Measurements from ENCODE around the gene LYPD6B.

The LYPD6B gene

DNA sequence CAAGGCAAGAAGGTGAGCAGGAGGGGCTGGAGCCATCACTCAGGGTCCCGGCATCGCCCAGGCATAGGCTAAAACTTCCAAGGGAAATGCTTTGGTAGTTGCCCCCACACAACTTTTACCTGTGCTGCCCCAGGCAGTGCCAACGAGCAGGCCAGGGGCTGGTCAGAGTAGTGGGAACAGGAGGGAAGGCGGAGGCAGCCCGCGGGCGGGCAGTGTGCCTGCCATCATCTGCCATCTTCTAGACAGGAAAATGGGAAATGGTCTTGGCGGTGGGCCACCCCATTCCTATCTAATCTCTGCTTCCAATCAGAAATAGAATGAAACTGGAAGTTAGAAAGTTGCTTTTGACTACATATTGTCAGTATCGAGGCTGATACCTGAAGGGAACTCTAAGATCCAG, 26.0 kb upstream of the LYPD6B start:
- DNase-seq = no peak

DNA sequence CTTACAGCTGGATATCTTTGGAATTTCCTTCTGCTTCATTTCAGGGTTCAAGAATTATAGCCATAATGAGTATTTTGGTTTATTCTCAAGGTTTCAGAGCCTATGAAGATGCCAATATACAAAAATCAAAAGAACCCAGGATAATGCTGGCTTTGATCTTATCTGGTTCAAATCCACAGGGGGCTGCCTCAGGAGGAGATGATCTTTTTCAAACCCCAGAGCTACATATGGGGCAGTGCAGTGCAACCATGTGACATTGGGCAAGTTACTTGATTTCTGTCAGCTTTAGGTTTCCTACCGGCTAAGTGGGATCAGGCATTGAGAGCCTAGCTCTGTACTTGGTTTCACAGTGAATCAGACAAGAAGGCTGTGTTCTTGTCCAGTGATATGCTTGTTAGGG, 23.0 kb upstream of the LYPD6B start:
- no peak for DNase-seq

DNA sequence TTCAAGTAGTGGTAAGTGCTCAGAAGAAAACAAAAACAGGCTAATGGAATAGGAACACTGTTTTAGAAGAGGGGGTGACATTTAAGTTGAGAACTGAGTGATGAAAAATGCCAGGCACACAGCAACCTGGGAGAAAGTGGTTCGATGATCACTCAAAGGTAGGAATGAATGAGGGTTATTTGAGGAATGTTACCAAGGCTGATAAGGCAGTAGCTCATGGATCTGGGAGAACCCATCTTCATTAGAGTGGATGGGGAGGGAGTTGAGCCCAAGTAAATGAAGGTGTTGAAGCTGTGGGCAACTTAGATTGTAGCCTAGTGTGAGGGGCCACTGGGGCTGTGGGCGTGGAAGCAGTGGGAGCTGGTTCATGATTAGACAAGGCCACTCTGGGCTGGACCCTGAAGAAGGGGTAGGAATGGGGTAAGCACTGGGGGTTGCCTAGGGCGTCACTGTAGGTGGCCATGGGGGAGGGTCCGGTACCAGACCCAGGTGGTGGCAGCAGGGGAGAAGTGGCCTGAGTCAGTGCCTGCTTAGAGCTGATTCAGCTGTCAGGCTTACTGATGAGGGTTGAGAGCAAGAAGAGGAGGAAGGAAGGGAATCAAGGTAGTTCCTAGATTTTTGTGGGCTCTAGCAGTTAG, 22.5 kb upstream of the LYPD6B start:
- DNase-seq = no peak

DNA sequence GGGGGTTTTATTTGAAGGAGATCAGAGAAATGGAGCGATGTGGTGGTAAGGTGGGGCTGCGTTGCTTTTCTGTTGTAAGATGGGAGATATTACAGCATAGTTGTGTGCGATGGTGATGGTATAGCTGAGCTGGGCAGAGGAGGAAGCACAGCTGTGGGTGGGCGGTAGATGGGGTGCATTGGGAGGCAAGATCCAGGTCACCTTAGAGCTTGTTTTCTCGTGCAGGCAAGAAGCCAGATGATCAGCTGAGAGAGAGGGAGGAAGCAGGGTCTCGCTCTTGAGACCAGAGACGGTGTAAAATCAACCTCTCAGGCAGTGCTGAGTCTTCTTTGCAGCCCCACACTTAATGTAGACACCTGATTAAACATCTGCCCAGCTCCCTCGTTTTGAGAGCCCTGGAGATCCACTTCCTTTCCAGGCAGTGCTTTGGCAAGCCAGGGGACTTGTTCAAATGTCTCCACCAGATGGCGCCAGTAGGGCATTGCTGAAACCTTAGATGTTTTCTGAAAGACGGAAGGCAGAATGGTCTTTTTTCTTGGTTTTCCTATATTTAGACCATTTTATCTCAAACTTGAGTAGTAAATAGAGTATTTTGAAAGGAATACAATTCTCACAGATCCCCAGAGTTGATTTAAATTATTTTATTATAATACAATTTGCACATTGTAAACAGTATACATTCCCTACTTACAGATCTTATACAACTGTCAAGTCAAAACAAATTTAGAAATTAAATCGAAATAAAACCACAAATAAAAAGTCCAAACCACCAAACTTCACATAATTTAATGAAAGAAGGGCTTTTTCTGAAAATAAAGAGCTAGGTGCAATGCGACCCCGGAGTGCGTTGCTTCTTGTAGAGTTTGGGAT, 21.1 kb upstream of the LYPD6B start:
- DNase-seq = peak; percentile 60

DNA sequence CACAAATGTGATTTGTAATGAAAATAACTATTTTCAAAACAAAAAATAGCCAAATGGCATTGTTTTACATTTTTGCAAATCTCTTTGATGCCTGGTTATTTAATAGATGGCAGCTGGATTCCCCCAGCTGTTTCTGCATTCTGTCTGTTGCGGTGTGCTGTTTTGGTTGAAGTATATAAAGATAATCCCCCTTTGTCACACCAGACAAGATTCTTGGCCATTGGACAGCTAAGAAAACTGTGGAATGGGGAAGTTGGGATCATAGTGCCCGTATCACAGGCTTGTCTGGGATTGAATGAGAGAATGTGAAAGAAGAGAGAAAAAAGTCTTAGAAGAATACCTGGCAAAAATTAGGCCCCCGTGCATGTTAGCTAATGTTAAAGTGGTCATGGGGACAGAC, 19.5 kb upstream of the LYPD6B start:
- no peak for DNase-seq

DNA sequence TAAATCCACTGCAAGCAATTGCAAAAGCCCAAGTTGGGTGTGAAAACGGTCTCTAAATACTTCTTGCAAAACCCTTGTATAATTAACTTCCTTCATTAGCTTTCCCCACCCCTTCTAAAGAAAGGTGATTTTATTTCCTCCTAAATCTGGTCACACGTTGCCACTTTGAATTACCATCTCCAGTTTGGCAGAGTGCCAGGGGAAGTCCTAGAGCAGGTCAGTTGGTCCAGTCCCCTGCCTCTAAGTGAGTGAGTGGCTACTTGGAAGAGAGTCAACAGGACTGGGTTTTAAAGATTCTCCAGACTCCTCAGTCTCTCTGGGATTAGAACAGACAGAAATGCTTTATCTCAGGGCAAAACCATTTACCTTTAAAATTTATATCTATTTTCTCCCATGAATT, 18.7 kb upstream of the LYPD6B start:
- no peak for DNase-seq

DNA sequence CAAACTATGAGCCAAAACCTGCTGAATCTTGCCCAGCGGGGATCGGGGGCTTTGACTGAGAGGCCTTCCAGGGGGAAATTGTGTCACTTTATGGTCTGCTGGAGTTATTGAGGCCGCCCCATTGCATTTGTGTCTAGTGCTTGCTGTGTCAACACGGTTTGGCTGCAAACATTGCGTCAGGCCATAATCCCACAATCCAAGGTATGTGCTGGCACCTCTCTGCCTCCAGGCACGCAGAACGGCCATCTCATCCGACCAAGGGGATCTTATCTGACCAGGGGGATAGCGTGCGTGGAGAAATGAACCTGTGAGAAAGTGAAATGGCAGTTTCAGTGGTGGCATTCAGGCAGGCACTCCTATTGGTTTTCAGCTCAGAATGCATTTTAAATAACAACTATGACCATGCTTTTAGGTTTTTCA, 18.1 kb upstream of the LYPD6B start:
- DNase-seq = no peak

DNA sequence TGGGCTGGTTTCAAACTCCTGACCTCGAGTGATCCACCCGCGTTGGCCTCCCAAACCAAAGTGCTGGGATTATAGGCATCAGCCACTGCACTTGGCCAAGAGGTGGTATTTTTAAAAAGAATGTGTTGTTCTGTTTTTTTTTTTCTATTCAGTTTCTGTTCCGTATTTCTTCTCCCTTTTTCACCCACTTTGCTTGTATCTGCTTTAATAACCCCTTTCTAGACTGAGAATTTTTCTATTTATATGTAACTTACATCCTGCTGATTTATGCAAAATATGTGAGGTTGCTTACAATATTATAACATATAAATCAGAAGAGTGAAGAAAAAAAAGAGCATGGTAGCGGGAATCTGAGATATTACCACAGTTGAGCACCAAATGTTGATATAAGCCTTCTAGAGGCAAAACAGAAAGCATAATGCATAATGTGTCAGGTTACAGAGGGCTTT, 17.2 kb upstream of the LYPD6B start:
- DNase-seq = no peak

DNA sequence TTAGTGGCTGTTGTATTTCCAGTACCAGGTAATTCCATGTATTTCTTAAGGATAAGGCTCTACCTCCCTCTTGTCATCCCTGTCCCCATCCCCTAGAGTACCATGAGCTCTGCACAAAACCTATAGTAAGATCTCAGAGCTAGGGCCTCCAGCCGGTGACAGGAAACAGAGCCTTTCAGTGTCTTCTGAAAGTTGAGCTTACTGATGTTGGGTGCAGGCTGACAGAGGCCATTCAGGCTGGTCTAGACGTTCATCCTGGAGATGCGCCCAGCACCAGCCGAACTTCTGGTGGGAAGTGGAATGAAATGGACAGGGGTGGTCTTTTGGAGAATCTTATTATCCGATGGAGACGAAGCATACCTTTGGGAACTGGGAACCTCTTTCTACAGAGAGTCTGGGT, 16.7 kb upstream of the LYPD6B start:
- no peak for DNase-seq

DNA sequence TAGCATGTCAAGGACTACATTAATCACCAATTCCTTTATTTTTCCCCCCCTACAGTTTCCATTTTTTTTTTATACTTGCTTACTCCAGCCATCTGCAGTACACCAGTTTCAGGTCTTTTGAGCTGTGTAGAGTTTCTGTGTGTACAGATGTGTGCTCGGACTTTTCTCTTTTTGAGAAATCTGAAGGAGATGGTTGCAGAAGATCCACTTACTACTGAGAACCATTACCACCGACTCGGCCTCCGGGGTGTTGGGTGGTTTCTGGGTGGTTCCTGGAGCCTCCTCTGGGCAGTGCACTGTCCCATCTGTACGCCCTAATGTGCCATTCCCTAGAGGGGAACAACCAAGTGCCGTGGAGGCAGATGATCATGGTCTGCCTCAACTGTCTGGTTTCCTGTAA, 15.4 kb upstream of the LYPD6B start:
- DNase-seq = no peak

DNA sequence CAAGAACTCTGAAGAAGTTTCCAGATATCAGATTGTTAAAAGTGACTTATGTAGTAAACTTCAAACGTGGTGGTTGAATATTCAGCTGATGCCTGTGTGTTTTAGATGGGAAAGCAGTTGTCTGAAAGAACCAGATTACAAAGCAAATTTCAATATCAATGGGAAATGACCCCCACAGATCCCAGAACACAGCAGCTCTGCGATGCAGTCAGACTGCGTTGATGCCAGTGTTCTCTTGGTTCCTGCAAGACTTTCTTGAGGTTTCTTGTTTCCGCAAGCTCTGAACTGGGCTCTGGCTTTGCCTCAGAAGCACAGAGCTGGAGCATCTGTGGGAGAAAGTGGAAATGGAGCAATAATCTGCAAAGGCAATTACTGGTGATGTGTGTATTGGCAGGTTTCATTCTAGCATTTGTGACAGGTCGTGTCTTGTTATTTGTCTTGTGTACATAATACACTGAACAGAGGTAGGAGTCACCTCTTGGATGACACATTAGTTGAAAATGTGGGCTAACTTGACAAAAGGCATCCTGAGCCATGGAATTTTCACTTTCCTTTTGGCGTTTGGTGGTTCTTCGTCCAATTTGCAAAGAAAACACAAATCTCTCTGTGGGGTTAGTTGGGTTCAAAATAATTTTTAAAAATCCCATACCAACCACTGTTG, 10.8 kb upstream of the LYPD6B start:
- DNase-seq = no peak

DNA sequence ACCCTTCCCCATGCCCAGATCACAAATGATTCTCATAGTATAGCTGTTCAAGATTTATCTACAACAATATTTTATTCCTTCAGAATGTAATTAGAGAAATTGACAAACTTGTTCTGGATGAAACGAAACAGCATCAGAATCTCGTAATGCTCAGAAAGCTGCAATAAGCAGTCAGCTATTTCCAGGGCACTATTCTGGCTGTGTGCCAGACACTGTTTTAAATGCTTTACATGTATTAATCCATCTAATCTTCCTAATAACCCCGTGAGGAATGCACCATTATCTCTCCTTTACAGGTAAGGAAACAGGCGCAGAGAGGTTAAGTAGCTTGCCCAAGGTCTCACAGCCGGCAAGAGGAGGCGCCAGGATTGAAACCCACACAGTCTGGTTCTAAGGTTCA, 10.1 kb upstream of the LYPD6B start:
- DNase-seq = no peak

DNA sequence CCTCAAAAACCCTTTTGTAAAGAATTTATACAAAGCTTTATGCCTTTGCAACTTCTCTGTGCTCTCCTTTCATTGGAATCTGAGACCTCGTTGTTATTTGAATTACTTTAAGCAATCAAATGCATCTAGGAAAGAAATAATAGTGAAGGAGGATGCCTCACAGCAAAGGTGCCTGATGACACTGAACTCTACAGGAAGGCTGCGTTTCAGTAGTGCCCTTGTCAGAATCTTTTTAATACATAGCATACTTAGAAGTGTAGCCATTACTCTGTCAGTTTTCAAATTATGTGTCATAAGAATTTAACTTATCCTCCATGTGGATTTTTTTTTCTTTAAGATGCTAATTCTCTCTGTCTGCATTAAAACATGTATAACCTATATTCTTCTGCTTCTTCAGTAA, 9.6 kb upstream of the LYPD6B start:
- no peak for DNase-seq

DNA sequence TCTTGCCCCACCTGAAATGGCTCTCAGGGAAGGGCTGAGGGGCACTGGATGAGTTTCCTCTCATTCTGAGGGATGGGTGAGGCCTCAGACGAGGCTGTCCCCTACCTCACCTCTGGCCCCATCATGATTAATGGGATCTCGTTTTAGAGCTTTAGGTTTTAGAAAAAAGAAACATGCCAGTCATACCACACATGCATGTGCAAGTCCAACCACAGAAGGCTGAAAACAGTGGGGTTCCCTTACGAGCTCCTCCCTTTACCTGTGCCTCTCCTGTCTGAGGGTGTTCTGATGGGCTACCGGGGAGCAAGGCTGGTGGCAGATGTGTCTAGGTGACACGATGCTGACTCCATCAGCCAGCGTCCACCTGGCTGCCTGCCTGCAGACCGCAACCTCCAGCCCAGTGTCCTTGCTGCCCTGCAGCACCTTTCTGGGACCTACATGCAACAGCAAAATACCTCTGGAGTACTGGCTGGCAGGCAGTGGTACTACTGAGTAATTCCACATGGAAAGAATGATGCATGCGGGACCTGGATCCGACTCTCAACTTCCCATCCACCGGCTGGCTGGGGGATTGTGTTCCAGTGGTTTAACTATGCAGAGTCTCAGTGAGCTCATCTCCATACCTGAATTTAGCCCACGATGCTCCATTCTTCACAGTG, 9.1 kb upstream of the LYPD6B start:
- no peak for DNase-seq

DNA sequence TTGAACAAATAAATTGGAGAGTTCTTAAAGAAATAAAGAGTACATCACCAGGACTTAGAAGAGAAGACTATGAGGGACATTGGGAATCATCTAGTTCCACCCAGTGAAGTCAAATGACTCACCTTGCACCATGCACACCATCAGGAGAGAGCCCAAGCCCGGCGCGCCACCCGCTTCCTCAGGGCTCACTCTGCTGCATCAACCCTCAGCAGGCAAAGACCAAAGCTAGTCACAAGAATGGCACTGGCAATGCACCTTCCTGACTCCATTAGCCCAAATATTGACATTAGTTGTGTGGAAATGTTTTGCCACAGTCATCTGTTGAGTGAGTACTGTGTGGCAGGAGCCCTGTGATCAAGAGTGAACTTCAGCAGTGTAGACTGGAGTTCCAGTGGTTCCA, 7.1 kb upstream of the LYPD6B start:
- no peak for DNase-seq

DNA sequence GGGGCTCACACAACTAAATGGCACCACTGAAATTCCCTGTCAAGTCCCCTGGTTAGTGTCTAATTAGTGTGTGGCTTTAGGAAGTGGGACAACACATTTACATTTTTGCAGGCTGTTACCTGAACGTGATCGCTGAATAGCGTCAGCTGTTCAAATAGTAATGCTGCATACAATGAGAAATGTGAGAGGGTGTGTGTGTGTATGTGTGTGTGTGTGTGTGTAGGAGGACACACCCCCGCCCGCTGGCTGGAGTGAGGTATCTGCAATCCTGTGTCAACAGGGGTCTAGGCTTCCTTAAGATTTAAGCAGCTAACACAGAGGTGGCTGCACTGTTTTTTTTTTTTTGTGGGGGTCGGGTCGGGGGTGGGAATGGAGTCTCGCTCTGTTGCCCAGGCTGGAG, 4.8 kb upstream of the LYPD6B start:
- DNase-seq = peak; percentile 95

DNA sequence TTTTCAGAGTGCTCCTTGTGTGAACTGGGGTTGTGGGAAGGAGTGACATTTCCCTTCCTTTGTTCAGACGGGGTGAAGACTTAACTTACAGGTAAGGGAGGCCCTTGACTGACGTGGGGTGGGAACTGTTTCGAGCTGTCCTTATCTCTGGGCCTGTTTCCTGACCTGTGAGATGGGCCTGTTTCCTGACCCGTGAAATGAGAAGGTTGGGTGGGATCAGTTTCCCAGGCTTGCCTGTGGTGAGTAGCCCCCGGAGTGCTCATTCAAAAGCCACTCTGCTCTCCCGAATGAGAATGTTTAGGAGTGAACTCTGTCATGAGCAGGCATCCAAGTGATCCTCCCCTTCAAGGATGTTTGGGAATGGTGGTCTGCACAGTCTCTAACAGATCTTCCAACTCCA, 4.1 kb upstream of the LYPD6B start:
- no peak for DNase-seq

DNA sequence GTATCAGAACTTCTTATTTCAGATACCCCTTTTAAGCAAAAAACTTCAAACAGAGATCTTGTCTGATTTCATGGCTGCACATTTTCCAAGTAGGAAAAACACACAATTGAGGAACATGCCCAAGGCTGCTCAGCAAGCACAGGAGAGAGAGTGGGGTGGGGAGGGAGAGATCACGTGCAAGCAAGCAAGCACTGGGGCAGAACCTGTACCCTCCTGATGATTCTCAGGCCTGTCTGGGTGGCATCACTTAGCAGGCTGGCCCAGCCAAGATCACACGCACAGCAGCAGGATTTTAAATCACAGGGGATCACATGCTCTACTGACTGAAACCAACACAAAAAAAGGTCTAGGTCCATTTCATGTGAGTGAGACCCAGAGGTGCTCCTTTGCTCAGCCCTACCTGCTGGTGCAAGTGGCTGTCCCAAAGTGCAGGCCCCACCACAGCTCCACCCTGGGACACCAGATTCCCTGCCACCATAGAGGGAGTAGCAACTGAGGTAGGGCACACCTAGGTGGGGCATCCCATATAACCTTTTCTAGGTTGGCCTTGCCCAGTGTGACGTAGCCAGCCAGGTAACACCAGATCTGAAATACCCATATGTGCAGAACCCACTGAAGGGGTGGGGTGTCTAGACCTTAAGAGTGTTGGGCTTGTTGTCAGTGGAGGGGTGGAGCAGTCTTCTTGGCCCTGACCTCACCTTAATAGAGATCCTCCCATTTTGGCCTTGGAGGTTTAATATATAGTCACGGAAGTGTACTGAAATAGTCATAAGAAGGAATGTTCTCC, 1.8 kb upstream of the LYPD6B start:
- no peak for DNase-seq

DNA sequence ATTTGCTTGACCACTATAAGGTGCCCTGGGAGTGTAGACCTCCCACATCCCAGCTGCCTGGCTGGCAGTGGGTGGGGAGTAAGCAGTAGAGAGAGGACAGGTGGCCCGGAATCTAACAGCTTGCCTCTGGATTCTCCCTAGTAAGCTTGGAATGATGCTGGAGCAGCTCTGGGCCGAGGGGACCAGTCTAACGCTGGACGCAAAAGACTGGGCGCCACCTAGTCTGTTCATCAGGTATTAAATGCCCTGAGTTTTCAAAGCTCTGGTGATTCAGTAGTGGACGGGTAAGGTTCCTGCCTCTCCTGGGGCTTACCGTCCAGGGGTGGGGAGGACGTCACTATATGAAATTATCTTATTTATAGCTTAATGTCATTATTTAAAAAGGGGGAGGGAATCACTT, 648 bp upstream of the LYPD6B start:
- peak; percentile 56 for DNase-seq

DNA sequence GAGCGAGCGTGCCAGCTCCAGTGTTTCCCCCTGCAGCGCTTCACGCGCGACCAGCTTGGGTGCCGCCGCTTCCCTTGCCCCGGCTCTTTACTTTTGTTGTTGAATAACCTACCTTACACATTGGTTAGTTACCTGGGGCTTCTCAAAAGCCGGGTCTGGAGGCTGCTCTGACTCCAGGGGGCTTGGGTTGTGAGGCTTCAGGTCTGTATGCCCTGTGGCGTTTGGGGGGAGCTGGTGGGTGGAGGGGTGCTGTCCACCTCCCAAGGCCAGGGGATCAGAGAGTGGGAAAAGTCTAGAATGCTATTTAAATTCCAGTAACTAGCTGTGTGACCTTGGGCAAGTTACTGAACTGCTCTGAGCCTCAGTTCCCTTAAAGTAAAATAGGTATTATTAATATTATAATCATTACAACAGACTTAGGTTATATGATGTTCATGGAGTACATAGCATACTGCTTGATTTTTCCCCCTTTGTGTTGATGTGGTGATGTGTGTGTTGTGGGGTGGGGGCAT, 770 bp downstream of the LYPD6B start:
- DNase-seq = no peak

DNA sequence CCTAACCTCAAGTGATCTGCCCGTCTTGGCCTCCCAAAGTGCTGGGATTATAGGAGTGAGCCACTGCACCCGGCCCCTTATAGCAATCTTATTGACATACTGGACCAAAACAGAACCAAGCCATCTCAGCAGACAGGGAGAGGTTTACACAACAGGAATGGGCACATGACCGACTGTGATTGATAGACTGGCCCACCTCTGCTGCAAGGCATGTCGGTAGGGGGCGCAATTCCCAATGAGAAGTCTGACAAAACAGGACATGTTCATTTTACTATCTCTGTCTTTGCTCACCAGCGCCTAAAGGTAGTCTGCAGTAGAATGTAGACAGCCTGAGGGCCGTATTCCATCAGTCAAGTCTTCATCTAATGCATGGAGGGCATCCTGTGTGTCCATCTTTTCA, 2.0 kb downstream of the LYPD6B start:
- DNase-seq = no peak

DNA sequence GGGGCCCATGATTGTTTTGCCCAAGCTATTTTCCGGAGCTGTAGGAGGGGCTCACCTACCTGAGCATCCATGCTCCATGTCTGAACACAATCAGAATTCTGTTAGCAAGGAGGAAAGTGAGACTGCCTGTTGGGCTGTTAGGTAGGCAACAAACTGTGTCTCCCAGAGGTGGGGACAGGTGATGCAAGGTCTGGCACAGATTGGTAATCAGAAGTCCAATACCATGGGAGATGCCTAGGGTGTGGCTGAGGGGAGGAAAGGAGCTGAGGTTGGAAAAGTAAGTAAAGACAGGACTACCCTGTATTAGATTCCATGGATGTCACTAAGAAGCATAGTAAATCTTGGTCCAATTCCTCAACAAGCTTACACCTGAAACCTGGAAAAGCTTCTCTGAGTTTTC, 3.0 kb downstream of the LYPD6B start:
- DNase-seq = no peak

DNA sequence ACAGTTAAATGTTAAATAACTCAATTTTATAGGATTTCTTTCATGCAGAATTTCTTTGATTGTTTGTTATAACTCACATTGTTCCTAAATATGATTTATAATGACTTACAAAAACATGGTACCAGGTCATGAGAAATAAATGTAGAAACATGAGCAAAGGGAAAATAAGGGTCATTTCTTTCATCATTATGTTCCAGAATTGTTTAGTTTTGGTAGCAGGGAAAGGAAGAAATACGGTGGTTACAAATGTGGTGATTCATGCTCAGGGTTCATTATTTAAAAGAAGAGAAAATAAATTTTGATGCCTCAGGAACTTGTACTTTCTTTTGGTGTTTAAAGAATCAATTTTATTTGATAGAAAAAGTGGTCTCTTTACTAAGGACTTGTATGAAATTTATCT, 4.4 kb downstream of the LYPD6B start:
- no peak for DNase-seq

Measured in NCI-H748 treated with DMSO at 0.1 percent for 48 hours (cell line).